ENCODE results near the gene BEST2.
A peak's percentile ranks its signal among the peaks of the same experiment; 100 is the strongest.
"Not testable (repeated sequence)": the region's sequence is repeated elsewhere in the genome, so short reads cannot be mapped to it uniquely, and the experiment has no call there.

The BEST2 gene

GRCh38 chr19:12711187-12711586, 40.4 kb upstream of the BEST2 start:
- TF ChIP-seq, protein P1, sequence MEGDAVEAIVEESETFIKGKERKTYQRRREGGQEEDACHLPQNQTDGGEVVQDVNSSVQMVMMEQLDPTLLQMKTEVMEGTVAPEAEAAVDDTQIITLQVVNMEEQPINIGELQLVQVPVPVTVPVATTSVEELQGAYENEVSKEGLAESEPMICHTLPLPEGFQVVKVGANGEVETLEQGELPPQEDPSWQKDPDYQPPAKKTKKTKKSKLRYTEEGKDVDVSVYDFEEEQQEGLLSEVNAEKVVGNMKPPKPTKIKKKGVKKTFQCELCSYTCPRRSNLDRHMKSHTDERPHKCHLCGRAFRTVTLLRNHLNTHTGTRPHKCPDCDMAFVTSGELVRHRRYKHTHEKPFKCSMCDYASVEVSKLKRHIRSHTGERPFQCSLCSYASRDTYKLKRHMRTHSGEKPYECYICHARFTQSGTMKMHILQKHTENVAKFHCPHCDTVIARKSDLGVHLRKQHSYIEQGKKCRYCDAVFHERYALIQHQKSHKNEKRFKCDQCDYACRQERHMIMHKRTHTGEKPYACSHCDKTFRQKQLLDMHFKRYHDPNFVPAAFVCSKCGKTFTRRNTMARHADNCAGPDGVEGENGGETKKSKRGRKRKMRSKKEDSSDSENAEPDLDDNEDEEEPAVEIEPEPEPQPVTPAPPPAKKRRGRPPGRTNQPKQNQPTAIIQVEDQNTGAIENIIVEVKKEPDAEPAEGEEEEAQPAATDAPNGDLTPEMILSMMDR (IDR thresholded peaks at IDR 0.05; ENCODE audit: low read depth, low read length), result no peak
- H3K27me3 ChIP-seq, result no peaks in the 10 kb centered on the region
- H3K36me3 ChIP-seq, result peaks cover 94% of the 10 kb centered on the region
- H3K9me3 ChIP-seq, result no peaks in the 10 kb centered on the region
- H3K4me1 ChIP-seq, result no peaks in the 10 kb centered on the region
- DNase-seq, result no peak
- H3K4me3 ChIP-seq (ENCODE audit: low read depth, low read length), result no peak overlapping the region

- peaks cover 94% of the 10 kb centered on the region for H3K36me3 ChIP-seq
- not testable (repeated sequence) for H3K9me3 ChIP-seq; H3K4me3 ChIP-seq (ENCODE audit: low read depth, low read length); H3K4me1 ChIP-seq; DNase-seq; H3K27me3 ChIP-seq
Observed at GRCh38 chr19:12712077-12712476, 39.5 kb upstream of the BEST2 start.

DNA sequence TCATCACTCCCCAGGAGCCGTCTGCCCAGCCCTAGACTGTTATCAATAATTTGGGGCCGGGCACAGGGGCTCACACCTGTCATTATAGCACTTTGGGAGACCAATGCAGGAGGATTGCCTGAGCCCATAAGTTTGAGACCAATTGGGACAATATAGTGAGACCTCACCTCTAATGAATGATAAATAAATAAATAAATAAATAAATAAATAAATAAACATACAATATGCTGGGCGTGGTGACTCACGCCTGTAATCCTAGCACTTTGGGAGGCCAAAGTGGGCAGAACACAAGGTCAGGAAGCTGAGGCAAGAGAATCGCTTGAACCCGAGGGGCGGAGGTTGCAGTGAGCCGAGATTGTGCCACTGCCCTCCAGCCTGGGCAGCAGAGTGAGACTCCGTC, 38.3 kb upstream of the BEST2 start:
- not testable (repeated sequence) for H3K27me3 ChIP-seq; H3K4me3 ChIP-seq (ENCODE audit: low read depth, low read length); H3K9me3 ChIP-seq; H3K4me1 ChIP-seq; DNase-seq
- H3K36me3 ChIP-seq, result peaks cover 97% of the 10 kb centered on the region

- DNase-seq, result no peak
- Histone ChIP-seq H3K27me3 (no peaks in the 10 kb centered on the region), H3K4me1 (no peaks in the 10 kb centered on the region), H3K36me3 (peaks cover 95% of the 10 kb centered on the region), H3K4me3 (ENCODE audit: low read depth, low read length) (no peak overlapping the region), H3K9me3 (no peaks in the 10 kb centered on the region)
- TF ChIP-seq, protein P1 (IDR thresholded peaks at IDR 0.05; ENCODE audit: low read depth, low read length), result no peak
Observed at GRCh38 chr19:12715102-12715501, 36.5 kb upstream of the BEST2 start.

DNA sequence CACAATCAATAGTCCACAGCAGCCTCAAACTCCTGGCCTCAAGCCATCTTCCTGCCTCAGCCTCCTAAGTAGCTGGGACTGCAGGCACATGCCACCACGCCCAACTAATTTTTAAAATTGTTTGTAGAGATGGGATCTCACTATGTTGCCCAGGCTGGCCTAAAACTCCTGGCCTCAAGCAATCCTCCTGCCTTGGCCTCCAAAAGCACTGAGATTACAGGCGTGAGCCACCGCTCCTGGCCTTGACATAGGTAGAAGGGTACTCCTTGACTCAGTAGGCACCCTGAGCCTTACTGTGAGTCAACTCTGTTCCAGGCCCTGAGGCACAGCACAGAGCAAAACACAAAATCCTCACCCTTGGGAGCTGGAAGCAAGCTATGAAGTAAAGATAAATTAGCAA, 35.7 kb upstream of the BEST2 start:
- TF ChIP-seq, protein P1 (IDR thresholded peaks at IDR 0.05; ENCODE audit: low read depth, low read length), result no peak

GRCh38 chr19:12720296-12720695, 31.3 kb upstream of the BEST2 start:
- H3K9me3 ChIP-seq, result no peaks in the 10 kb centered on the region
- DNase-seq, result no peak
- peaks cover 56% of the 10 kb centered on the region for H3K36me3 ChIP-seq
- H3K4me3 ChIP-seq (ENCODE audit: low read depth, low read length), result peak overlapping the region; percentile 93
- H3K27me3 ChIP-seq, result no peaks in the 10 kb centered on the region
- no peaks in the 10 kb centered on the region; the same call in 1 of the 2 replicates for H3K4me1 ChIP-seq
- TF ChIP-seq, protein P1 (IDR thresholded peaks at IDR 0.05; ENCODE audit: low read depth, low read length), result no peak

More for the DNA sequence above, 35.7 kb upstream of the BEST2 start:
- Histone ChIP-seq H3K4me1 (no peaks in the 10 kb centered on the region; the same call in 1 of the 2 replicates), H3K4me3 (ENCODE audit: low read depth, low read length) (no peak overlapping the region), H3K36me3 (peaks cover 95% of the 10 kb centered on the region), H3K27me3 (no peaks in the 10 kb centered on the region), H3K9me3 (no peaks in the 10 kb centered on the region)
- DNase-seq, result no peak

DNA sequence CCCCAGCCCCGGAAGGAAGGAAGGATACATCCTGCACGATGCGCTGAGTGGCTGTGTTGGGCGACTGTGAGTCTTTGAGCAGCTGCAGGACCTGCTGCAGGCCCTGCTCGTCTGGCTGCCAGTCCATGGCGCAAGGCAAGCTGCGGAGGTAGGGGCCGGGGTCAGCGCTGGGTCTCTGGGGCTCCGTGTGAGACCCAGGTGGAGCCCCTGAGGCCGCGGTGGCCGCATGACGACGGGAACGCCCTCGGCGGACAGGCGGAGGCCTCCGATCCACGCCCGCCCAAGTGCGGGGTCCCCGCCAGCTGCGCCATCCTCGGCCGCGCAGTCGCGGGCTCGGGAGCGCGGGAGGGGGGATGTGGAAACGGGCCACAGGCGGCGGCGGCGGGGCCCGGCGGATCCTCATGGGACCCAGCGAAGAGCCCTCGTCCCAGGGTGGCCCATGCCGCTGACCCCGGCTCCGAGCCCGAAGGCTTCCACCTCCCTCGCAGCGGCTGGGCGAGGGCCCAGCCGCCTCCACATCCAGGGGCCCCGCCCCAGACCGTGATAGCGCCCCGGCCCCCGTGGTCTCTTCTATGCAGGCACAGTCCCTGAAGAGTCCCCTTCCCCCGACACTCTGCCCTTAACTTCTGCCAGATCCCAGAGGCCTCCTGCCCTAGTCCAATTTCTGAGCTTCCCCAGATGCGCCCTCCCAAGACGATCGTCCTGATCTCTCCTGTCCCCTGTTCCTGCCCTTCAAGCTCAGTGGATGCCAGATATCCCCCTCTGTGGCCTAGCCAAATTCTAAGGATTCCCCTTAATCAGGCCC, 30.5 kb upstream of the BEST2 start:
- H3K36me3 ChIP-seq, result peaks cover 48% of the 10 kb centered on the region
- DNase-seq, result no peak
- H3K4me1 ChIP-seq, result no peaks in the 10 kb centered on the region; the same call in 1 of the 2 replicates
- H3K27me3 ChIP-seq, result no peaks in the 10 kb centered on the region
- H3K9me3 ChIP-seq, result no peaks in the 10 kb centered on the region
- H3K4me3 ChIP-seq (ENCODE audit: low read depth, low read length), result peak overlapping the region; percentile 93
- TF ChIP-seq, protein P1 (IDR thresholded peaks at IDR 0.05; ENCODE audit: low read depth, low read length), result no peak

All from BE2C (cell line).